ENCODE measurements around the gene ENDOD1.

DNA sequence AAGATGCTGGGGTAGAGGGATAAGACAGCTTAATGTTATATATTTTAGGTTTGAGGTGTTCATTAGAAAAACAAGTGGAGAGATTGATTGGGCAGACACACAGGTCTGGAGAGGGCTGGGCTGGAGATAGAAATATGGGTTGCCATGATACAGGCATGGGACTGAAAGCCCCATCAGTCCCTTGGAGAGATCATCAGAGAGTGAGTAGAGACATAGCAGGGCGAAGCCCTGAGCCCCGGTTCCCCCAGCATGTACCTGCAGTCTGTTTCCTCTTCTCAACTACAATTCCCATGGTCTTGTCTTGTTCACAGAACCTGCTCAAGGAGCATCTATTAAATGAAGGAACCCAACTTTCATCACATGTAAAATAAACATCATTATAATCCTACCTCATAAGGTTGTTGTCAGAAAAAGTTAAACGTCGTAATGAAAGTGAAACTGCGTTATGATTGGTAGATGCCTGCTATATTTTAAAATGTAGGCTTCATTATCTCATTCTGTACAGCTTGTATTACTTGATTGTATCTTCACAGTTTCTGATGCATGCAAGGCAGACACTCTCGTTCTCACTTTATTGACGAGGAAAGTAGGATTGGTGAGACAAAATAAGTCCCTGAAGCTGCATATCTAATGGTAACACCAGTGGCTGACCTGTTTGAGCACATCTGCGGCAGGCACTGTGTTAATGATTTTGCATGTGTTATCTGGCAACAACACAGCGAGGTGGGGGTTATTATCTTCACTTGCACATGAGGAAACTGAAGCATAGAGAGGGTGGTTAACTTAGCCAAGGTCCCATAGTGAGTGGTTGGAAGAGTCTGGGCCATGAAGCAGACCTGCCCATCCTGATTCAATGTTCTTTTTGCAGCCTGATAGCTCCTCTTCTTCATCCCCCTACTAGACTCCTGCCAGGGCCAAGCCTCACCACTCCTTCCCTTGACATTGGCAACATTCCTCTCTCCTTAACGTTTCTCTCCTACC, 63.5 kb downstream of the ENDOD1 start:
- TF ChIP-seq MAZ (IDR thresholded peaks at IDR 0.05; ENCODE audit: borderline replicate concordance, low read depth, low read length) (no peak), RCOR1 (IDR thresholded peaks at IDR 0.05; ENCODE audit: low read depth, low read length) (no peak), RAD21 (conservative IDR thresholded peaks at IDR 0.05 in 1 of 2, IDR thresholded peaks at IDR 0.05 in 1 of 2) (no peak), EP300 (IDR thresholded peaks at IDR 0.05) (no peak)
- TF ChIP-seq, protein P1, sequence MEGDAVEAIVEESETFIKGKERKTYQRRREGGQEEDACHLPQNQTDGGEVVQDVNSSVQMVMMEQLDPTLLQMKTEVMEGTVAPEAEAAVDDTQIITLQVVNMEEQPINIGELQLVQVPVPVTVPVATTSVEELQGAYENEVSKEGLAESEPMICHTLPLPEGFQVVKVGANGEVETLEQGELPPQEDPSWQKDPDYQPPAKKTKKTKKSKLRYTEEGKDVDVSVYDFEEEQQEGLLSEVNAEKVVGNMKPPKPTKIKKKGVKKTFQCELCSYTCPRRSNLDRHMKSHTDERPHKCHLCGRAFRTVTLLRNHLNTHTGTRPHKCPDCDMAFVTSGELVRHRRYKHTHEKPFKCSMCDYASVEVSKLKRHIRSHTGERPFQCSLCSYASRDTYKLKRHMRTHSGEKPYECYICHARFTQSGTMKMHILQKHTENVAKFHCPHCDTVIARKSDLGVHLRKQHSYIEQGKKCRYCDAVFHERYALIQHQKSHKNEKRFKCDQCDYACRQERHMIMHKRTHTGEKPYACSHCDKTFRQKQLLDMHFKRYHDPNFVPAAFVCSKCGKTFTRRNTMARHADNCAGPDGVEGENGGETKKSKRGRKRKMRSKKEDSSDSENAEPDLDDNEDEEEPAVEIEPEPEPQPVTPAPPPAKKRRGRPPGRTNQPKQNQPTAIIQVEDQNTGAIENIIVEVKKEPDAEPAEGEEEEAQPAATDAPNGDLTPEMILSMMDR (IDR thresholded peaks at IDR 0.05) = no peak
- TF ChIP-seq, protein P2, sequence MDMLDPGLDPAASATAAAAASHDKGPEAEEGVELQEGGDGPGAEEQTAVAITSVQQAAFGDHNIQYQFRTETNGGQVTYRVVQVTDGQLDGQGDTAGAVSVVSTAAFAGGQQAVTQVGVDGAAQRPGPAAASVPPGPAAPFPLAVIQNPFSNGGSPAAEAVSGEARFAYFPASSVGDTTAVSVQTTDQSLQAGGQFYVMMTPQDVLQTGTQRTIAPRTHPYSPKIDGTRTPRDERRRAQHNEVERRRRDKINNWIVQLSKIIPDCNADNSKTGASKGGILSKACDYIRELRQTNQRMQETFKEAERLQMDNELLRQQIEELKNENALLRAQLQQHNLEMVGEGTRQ (IDR thresholded peaks at IDR 0.05) = no peak
- TF ChIP-seq, protein P3, sequence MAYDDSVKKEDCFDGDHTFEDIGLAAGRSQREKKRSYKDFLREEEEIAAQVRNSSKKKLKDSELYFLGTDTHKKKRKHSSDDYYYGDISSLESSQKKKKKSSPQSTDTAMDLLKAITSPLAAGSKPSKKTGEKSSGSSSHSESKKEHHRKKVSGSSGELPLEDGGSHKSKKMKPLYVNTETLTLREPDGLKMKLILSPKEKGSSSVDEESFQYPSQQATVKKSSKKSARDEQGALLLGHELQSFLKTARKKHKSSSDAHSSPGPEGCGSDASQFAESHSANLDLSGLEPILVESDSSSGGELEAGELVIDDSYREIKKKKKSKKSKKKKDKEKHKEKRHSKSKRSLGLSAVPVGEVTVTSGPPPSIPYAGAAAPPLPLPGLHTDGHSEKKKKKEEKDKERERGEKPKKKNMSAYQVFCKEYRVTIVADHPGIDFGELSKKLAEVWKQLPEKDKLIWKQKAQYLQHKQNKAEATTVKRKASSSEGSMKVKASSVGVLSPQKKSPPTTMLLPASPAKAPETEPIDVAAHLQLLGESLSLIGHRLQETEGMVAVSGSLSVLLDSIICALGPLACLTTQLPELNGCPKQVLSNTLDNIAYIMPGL (CRISPR knock-in tag; IDR thresholded peaks at IDR 0.05; ENCODE audit: borderline replicate concordance) = no peak

Measured in A549 (cell line).